Aorta (tissue), 5 donors: ENCODE results near the gene RND3. TPM values are rescaled to one million over a fixed set of nuclear protein-coding genes. Genes with fewer than 3 reads are reported as not detected.

Source experiments
- ATAC-seq: fragments of 200-7000 bp; cut with Tn5 transposase; one replicate; pipeline ENCODE4 v1.9.1; 2022; ENCODE audit warnings: moderate library complexity; ENCODE audit not compliant: low FRiP score
- DNase-seq, 2 donors: peaks; one replicate each; pipeline ENCODE4 v3.0.0-alpha.2; 2020
- H3K27ac ChIP-seq, 2 donors: one replicate each; pipeline ENCODE4 v1.5.1; 2013; ENCODE audit warnings: low read length in 2 of 2, mild to moderate bottlenecking in 2 of 2, moderate library complexity in 2 of 2, control low read depth in 1 of 2, inconsistent platforms in 1 of 2, low read depth in 1 of 2
- H3K27me3 ChIP-seq, 2 donors: one replicate each; pipeline ENCODE4 v1.6.1; 2013; ENCODE audit warnings: control low read depth in 1 of 2, low read length in 1 of 2, mild to moderate bottlenecking in 1 of 2, moderate library complexity in 1 of 2; ENCODE audit not compliant: insufficient read depth in 2 of 2, control insufficient read depth in 1 of 2
- H3K36me3 ChIP-seq, 2 donors: one replicate each; pipeline ENCODE4 v1.6.1; 2013; ENCODE audit warnings: control low read depth in 1 of 2, low read length in 1 of 2, mild to moderate bottlenecking in 1 of 2; ENCODE audit not compliant: insufficient read depth in 2 of 2, control insufficient read depth in 1 of 2
- H3K4me1 ChIP-seq, 2 donors: one replicate each; pipeline ENCODE4 v1.6.1; 2013; ENCODE audit warnings: low read length in 2 of 2, control low read depth in 1 of 2, mild to moderate bottlenecking in 1 of 2, moderate library complexity in 1 of 2; ENCODE audit not compliant: insufficient read depth in 2 of 2, control insufficient read depth in 1 of 2
- H3K4me3 ChIP-seq, 2 donors: one replicate each; pipeline ENCODE4 v1.5.1; 2013; ENCODE audit warnings: low read length in 2 of 2, control low read depth in 1 of 2, mild to moderate bottlenecking in 1 of 2
- H3K9me3 ChIP-seq: one replicate; pipeline ENCODE4 v1.6.1; 2013; ENCODE audit warnings: mild to moderate bottlenecking, low read length; ENCODE audit not compliant: control insufficient read depth
- WGBS, 2 donors: extraction: QIAGEN DNeasy Blood & Tissue Kit; methylation state at CpG; one replicate each; pipeline ENCODE4 v1.1.7; 2013; 5-methylcytosine and 5-hydroxymethylcytosine counted together
- intact Hi-C, 2 donors: fragments of 100-400 bp; cut with DNase I; formaldehyde crosslinking; loops; one replicate each; pipeline versions ENCODE4 v1.14.2 to v1.15.0; 2022
- polyA plus RNA-seq, 2 donors: library from polyadenylated mRNA; stranded (reverse); fragments of 200-250 nt; gene quantifications; one replicate each; pipeline ENCODE4 v1.2.3, GENCODE V29; 2013
- total RNA-seq, 2 donors: library from RNA; stranded (reverse); fragmentation: NEBNext Ultra II Directional; extraction: Animal tissue kit (Norgen Biotek cat#: 25700); gene quantifications; one replicate each; pipeline ENCODE4 v1.2.1, GENCODE V29; 2021
- donor health status: healthy with polysubstance abuse.
- donor health status: Bipolar disorder and iron deficiency.
- donor health status: DM: no; HTN: no; CAD: no.
- donor health status: DM: no; HTN: no; CAD: no.
- donor health status: DM: yes; HTN: yes; CAD: no.

The RND3 gene
- total and polyA plus RNA-seq, 4 donors, result 16.8 to 67.0 (median 21.1) TPM

DNA sequence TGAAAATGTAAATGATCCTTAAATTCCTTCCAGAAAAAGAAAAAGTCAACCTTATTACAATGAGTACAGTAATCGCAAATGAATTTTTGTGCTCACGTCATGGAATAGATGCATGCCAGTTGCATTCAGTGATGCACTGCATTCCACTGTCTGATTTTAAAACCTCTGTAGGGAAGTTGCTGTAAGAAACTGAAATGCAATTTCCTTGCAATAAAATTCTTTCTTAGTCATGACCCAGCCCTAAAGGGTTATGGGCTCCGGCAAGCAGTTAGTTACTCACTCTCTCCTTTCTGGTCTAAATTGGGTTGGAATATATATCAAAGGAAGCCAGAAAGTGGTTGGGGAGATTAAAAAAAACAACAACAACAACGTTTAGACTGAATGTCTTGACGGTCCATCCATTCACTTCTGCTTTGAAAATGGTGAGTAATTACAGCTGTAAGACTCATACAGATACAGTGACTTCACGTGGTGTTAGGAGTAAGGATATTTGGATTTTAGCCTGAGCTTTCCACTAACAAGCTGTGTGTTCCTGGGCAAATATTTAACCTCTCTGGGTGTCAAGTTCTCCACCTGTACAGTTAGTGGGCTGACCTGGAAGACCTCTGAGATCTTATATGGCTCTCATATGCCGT lies 8.6 kb upstream of the RND3 start:
- no peaks in the 10 kb centered on the region for H3K27me3 ChIP-seq
- H3K4me1 ChIP-seq, result no peaks in the 10 kb centered on the region
- no peaks in the 10 kb centered on the region for H3K9me3 ChIP-seq
- ATAC-seq (no peak), DNase-seq (no peak)
- no peaks in the 10 kb centered on the region for H3K36me3 ChIP-seq
- intact Hi-C loops, result no loop called here
- WGBS, 2 donors, result 36 to 43% methylated on average over 7 of the region's 7 CpGs
- no peak overlapping the region for H3K4me3 ChIP-seq
- H3K27ac ChIP-seq, result no peak overlapping the region

DNA sequence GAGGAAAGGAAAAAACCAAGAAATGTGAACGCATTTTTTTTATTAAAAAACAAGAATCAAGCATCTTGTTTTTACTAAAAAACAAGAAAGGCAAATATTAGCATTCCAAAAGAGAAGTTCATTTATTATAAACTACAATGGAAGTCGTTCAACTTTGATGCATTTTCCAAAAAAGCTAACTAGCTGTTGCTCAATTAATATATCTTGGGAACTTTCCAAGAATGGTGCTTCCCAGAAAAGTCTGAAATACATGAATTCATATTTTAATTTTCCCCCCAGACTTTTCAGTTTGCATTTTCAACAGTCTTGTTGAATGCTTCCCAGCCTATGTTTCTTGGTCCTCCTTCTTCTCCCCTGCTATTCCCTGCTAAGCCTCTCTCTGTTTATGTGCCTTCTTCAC lies 7.5 kb upstream of the RND3 start:
- no peaks in the 10 kb centered on the region for H3K36me3 ChIP-seq
- no peaks in the 10 kb centered on the region for H3K9me3 ChIP-seq
- ATAC-seq, result no peak
- no peak overlapping the region for H3K27ac ChIP-seq
- no peak overlapping the region for H3K4me3 ChIP-seq
- no peaks in the 10 kb centered on the region for H3K27me3 ChIP-seq
- 64 to 65% methylated on average over 2 of the region's 2 CpGs for WGBS, 2 donors
- H3K4me1 ChIP-seq, result no peaks in the 10 kb centered on the region
- intact Hi-C loops, result no loop called here
- DNase-seq, result no peak

GRCh38 chr2:150494234-150494945 lies 6.9 kb upstream of the RND3 start:
- Histone ChIP-seq H3K27me3 (no peaks in the 10 kb centered on the region), H3K27ac (no peak overlapping the region), H3K4me1 (no peaks in the 10 kb centered on the region), H3K36me3 (no peaks in the 10 kb centered on the region), H3K4me3 (no peak overlapping the region), H3K9me3 (no peaks in the 10 kb centered on the region)
- intact Hi-C loops, result no loop called here
- WGBS, 2 donors, result 47 to 48% methylated on average over 4 of the region's 4 CpGs
- ATAC-seq (no peak), DNase-seq (no peak)

DNA sequence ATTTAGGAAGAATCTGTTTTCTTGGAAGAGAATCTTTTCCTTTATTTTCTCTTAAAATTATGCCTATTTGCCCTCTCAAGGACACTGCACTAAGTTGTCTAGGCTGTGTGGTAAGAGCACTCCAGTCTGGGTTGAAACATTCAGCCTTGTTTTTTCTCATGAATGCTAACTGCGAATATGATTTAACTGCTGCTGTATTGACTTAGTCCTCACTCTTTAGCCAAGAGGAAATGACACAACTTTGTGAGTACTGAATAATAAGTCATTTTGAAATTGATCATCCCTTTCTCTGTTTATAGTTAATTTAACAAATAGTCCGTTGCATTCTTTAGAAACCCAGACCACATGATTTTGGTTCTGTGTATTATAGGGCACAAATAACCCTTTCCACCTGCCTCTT lies 4.5 kb upstream of the RND3 start:
- ATAC-seq (no peak), DNase-seq (no peak)
- Histone ChIP-seq H3K36me3 (no peaks in the 10 kb centered on the region), H3K27me3 (no peaks in the 10 kb centered on the region), H3K27ac (no peak overlapping the region), H3K9me3 (no peaks in the 10 kb centered on the region), H3K4me1 (no peaks in the 10 kb centered on the region), H3K4me3 (no peak overlapping the region)
- WGBS, 2 donors, result 35 to 47% methylated on average over 2 of the region's 2 CpGs
- intact Hi-C loops, result no loop called here

DNA sequence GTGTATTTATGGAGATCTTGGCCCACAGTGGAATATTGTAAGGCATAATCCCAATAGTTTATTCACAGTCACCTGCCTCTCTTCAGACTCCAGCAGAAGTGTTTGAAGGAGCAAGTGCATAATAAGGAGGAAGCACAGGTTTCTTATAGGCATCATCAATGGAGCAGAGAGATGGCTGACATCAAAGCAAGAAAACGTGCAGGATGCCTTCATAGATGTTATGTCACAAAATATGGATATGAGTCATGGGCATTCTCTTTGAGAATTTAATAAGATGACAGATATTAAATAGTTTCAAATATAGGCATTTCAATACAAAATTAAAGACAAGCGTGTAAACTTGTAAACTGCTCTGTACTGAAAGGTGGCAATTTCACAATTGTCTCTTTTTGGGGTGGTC lies 4.0 kb upstream of the RND3 start:
- Histone ChIP-seq H3K27ac (no peak overlapping the region), H3K36me3 (no peaks in the 10 kb centered on the region), H3K4me3 (no peak overlapping the region), H3K27me3 (no peaks in the 10 kb centered on the region), H3K4me1 (no peaks in the 10 kb centered on the region), H3K9me3 (no peaks in the 10 kb centered on the region)
- DNase-seq (no peak), ATAC-seq (no peak)
- intact Hi-C loops, result no loop called here
- WGBS, 2 donors, result 68 to 76% methylated on average over 2 of the region's 2 CpGs

DNA sequence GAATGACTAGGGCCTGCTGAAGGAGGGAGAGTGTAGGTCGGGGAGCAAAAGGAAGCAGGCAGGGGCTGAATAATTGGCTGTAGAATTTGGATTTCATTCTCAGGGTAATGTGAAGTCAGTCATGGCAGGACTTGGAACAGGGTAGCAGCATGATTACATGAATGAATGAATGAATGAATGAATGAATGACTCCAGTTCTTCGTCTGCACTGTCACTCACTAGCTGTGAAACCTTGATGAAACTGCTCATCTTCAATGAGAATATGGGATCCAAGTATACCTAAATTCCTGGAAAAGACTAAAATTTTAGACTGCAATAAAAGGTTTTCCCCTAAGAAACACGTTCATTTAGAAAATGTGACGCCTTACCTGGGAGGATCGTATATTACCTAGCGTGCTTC lies 3.0 kb upstream of the RND3 start:
- no peak overlapping the region for H3K4me3 ChIP-seq
- no peaks in the 10 kb centered on the region for H3K9me3 ChIP-seq
- no peaks in the 10 kb centered on the region for H3K4me1 ChIP-seq
- no peaks in the 10 kb centered on the region for H3K27me3 ChIP-seq
- H3K36me3 ChIP-seq, result no peaks in the 10 kb centered on the region
- ATAC-seq (no peak), DNase-seq (no peak)
- intact Hi-C loops, result no loop called here
- no peak overlapping the region for H3K27ac ChIP-seq
- WGBS, 2 donors, result 86 to 88% methylated on average over 5 to 6 of the region's 6 CpGs

DNA sequence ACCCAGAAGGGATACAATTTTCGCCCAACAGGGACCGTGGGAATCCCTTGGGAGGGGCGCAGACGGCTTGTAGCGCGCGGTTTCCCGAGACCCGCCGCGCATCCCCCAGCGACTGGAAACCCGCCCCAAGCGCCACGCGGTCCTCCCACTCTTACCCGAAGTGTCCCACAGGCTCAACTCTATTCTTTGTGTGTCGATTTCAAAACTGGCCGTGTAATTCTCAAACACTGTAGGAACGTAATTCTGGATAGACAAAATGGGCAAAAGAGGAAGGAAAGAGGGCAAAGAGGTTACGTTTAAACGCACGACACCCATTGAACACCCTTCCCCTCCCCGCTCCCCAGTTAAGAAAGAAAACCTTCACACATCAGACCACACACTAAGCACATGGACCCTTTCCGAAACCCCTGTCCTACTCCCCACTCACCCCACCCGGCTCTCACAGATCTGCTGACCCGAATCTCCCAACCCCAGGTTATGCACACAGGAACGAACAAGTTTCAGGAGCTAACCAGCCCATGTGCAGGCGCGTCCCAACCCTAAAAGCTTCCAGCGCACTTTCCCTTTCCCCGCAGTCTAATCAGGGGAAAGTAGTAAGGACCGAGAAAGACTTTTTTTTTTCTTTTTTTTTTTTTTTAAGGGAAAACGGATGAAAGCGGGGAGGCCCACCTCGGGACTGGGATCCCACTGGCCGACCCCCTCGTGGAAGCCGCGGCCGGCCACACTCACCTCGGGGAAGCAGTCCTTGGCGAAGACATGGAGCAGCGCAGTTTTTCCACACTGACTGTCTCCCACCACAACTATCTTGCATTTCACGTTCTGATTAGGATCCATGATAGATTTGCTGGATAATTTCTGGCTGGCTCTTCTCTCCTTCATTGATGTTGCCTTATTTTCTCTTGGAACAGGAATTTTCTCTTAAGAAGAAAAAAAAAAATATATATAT lies 655 bp downstream of the RND3 start:
- DNase-seq, result peak in 1 of 2 donors; percentile 56
- intact Hi-C loops, result loop anchor here (2.0 to 10.0 kb wide), 10 partner anchors 65 to 890 kb away; no protein-coding TSS in a partner anchor
- WGBS, 2 donors, result 0 to 1% methylated on average over 45 of the region's 45 CpGs
- H3K27ac ChIP-seq, result peak overlapping the region; percentile 64 to 89
- peaks cover 0 to 6% of the 10 kb centered on the region in 2 donors for H3K4me1 ChIP-seq
- H3K9me3 ChIP-seq, result no peaks in the 10 kb centered on the region
- H3K4me3 ChIP-seq, result peak overlapping the region; percentile 45 to 79
- H3K36me3 ChIP-seq, result no peaks in the 10 kb centered on the region
- H3K27me3 ChIP-seq, result no peaks in the 10 kb centered on the region
- ATAC-seq, result peak; percentile 48

DNA sequence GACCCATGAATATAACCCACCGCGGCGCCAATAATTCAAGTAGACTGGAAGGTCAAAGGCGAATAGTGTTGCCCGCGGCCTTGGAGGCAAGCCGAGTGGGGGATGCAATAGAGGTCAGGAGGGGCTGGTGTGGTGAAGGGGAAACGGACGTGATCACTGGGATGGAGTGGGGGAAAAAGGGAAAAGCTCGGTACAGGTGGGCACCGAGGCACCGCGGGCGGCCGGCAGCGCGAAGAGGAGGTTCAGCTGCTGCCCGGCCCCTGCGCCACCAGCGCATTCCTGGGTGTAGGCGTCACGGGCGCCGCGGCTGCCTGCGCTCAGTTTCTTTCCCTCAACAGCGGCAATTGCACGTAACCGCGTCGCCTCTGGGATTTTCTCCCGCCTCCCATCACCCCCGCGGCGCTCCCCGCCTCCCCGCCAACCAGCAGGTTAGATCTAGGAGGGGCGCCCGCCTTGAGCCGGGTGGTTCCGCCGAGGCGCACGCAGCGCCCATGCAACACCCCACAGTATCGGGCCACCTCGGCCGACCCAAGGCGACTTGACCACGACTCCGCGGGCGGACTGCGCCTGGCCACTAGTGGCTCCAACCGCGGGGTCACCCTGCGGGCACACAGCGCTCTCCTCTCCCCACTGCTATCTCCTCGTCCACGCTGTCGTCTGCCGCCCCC lies 1.5 kb downstream of the RND3 start:
- peak; percentile 87 for ATAC-seq
- intact Hi-C loops, result loop anchor here (2.0 to 10.0 kb wide), 10 partner anchors 64 to 889 kb away; no protein-coding TSS in a partner anchor
- H3K9me3 ChIP-seq, result no peaks in the 10 kb centered on the region
- WGBS, 2 donors, result 1% methylated on average over 59 to 62 of the region's 62 CpGs
- peaks cover 0 to 12% of the 10 kb centered on the region in 2 donors for H3K4me1 ChIP-seq
- H3K36me3 ChIP-seq, result no peaks in the 10 kb centered on the region
- no peaks in the 10 kb centered on the region for H3K27me3 ChIP-seq
- peak; percentile 89 to 95 for DNase-seq
- peak overlapping the region; percentile 45 to 79 for H3K4me3 ChIP-seq
- peak overlapping the region; percentile 83 to 90 for H3K27ac ChIP-seq
